ENCODE data around the gene DAND5. TPM values are rescaled to one million over a fixed set of nuclear protein-coding genes. Genes with fewer than 3 reads are reported as not detected.

Gene DAND5
- total and polyA plus RNA-seq, 12 donors = 0.27 to 2.3 (median 0.92) TPM

GRCh38 chr19:12982648-12983047, 13.3 kb downstream of the DAND5 start:
- DNase-seq = no peak
- H3K27me3 ChIP-seq = no peaks in the 10 kb centered on the region
- no peaks in the 10 kb centered on the region for H3K36me3 ChIP-seq (replicated peaks in 1 of 2)
- WGBS, 4 donors = 81 to 85% (median 84%) methylated on average over 6 of the region's 6 CpGs
- TF ChIP-seq POLR2A (IDR thresholded peaks at IDR 0.05) = no peak
- no peak for TF ChIP-seq CTCF (IDR thresholded peaks at IDR 0.05)
- H3K4me3 ChIP-seq = no peak overlapping the region
- no peak overlapping the region for H3K27ac ChIP-seq
- intact Hi-C loops (cut with DNase I) = loop anchor here (5.0 kb wide), 2 partner anchors 80 to 110 kb away; no protein-coding TSS in a partner anchor
- no peaks in the 10 kb centered on the region for H3K9me3 ChIP-seq (replicated peaks in 1 of 3)
- H3K4me1 ChIP-seq (replicated peaks in 1 of 2) = no peaks in the 10 kb centered on the region

GRCh38 chr19:12983091-12983490, 13.7 kb downstream of the DAND5 start:
- TF ChIP-seq POLR2A (IDR thresholded peaks at IDR 0.05) (no peak), CTCF (IDR thresholded peaks at IDR 0.05) (no peak)
- Histone ChIP-seq H3K4me1 (replicated peaks in 1 of 2) (no peaks in the 10 kb centered on the region), H3K4me3 (peak overlapping the region in 1 of 4 donors; percentile 42), H3K27ac (no peak overlapping the region), H3K27me3 (no peaks in the 10 kb centered on the region), H3K9me3 (replicated peaks in 1 of 3) (no peaks in the 10 kb centered on the region), H3K36me3 (replicated peaks in 1 of 2) (no peaks in the 10 kb centered on the region)
- DNase-seq = no peak
- intact Hi-C loops (cut with DNase I) = loop anchor here (5.0 kb wide), 2 partner anchors 79 to 109 kb away; no protein-coding TSS in a partner anchor
- WGBS, 4 donors = 36 to 57% (median 48%) methylated on average over 10 of the region's 10 CpGs

GRCh38 chr19:12983542-12984142, 14.3 kb downstream of the DAND5 start:
- Histone ChIP-seq H3K27me3 (no peaks in the 10 kb centered on the region), H3K4me1 (replicated peaks in 1 of 2) (no peaks in the 10 kb centered on the region), H3K9me3 (replicated peaks in 1 of 3) (no peaks in the 10 kb centered on the region), H3K36me3 (replicated peaks in 1 of 2) (no peaks in the 10 kb centered on the region), H3K27ac (no peak overlapping the region), H3K4me3 (peak overlapping the region in 1 of 4 donors; percentile 42)
- intact Hi-C loops (cut with DNase I) = loop anchor here (5.0 kb wide), 2 partner anchors 79 to 109 kb away; no protein-coding TSS in a partner anchor
- DNase-seq = peak; percentile 64 to 83 (median 77)
- no peak for TF ChIP-seq POLR2A (IDR thresholded peaks at IDR 0.05)
- peak; percentile 56 to 99 (median 86) for TF ChIP-seq CTCF (IDR thresholded peaks at IDR 0.05)
- 8 to 11% (median 8%) methylated on average over 41 to 51 of the region's 51 CpGs for WGBS, 4 donors

- Histone ChIP-seq H3K4me1 (replicated peaks in 1 of 2) (no peaks in the 10 kb centered on the region), H3K4me3 (no peak overlapping the region), H3K27me3 (no peaks in the 10 kb centered on the region), H3K36me3 (replicated peaks in 1 of 2) (no peaks in the 10 kb centered on the region), H3K27ac (no peak overlapping the region), H3K9me3 (replicated peaks in 1 of 3) (no peaks in the 10 kb centered on the region)
- 65 to 74% (median 70%) methylated on average over 3 of the region's 3 CpGs for WGBS, 4 donors
- no peak for DNase-seq
- TF ChIP-seq POLR2A (IDR thresholded peaks at IDR 0.05) (no peak), CTCF (IDR thresholded peaks at IDR 0.05) (no peak)
- intact Hi-C loops (cut with DNase I) = loop anchor here (5.0 kb wide), 2 partner anchors 78 to 108 kb away; no protein-coding TSS in a partner anchor
These were observed 14.8 kb downstream of the DAND5 start for GRCh38 chr19:12984143-12984627.
